Right kidney (tissue), 1 donor: Measurements from ENCODE around the gene ANKMY1.

Source experiments
- DNase-seq: peaks from one replicate; pipeline ENCODE4 v3.0.0-alpha.2; 2016

Gene ANKMY1

DNA sequence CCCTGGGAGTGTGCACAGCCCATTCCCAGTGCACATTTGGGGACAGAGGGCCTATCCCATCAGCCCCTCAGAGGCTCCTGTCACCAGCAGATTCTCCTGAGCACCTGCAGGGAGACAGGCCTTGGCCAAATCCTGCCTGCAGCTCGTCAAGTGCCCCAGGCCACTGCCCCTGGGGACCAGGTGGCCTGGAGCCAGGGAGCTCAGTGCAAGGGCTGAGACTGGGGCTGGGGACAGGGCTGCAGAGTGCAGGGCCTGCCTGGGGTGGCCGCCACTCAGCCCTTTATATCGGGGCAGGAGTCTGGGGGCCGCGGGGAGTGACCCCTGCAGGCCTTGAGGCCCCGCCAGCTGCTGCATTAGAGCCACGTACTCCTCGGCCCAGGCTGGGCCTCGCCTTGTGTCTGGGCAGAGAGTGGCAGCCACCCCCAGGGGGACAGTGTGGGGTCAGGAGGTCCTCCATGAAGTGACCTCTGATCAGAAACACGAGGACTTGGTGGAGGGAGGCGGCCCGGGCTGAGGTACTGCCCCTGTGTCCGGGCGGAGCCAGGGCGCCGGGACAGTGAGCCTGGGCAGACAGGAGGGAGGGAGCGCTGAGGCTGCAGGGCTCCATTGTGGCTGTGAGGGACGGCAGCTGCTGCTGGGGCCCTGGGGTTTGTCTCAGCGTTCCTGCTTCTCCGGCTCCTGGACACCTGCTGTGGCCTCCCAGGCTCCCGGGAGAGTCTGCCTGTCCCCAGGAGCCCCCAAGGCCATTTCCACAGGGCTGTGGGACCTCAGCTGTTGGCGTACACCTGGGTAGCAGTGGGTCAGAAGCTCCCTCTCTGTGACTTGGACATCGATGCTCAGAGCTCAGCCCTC, 98.2 kb downstream of the ANKMY1 start:
- no peak for DNase-seq

DNA sequence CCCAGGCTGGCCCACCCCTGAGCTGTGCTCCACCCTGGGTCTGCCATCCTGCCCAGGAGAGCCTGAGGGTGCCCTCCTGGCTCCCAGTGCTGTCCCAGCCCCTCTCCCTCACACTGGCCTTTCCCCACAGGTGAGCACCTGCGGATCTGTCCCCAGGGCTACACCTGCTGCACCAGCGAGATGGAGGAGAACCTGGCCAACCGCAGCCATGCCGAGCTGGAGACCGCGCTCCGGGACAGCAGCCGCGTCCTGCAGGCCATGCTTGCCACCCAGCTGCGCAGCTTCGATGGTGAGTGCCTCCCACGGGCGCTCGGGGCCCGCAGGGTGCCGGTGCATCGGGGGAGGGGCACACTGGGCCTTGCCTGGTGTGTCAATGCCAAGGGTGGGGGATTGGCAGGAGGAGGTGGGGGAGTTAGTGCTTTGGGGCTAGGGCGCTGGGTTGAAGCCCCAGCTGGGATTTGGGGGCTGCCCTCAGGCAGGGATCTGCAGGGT, 98.8 kb downstream of the ANKMY1 start:
- no peak for DNase-seq

DNA sequence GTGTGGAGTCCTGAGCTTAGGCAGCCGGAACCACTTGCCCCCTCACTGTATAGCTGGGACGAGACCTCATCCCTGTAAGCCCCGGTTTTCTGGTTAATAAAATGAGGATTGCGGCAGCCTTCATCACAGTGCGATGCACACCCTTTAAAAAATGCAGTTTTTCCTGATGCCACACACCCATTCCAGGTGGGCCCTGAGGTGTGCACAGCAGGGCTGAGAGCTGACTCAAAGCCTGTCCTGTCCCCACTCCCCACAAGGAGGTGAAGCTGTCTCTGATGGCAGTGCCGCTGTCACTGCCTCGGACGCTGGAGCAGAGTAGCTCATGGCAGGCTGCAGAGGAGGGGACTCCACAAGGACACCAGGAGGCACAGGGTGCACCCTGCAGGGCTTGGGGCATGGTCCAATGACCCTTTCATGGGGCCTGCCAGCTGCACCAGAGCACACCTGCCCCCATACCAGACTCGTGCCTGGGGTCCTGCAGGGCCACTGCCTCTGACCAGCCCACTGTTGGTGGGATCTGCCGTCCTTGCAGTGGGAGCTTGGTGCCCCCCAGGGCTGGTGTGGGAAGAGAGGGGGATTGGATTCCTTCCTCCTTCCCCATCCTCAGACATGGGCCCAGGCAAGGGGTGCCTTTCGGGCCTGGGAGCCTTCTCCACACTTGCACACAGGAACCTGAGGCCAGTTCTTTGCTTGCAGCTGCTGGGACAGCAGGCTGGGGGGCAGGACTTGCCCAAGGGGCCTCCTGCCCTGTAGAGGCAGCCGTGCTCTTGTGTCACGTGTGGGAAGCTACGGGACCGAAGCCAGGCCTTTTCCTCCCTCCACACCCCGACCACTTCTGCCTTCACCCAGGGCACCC, 99.5 kb downstream of the ANKMY1 start:
- no peak for DNase-seq

- no peak for DNase-seq
Observed at GRCh38 chr2:240457223-240458043, 100.4 kb downstream of the ANKMY1 start.

- no peak for DNase-seq
Observed at GRCh38 chr2:240456447-240457222, 101.2 kb downstream of the ANKMY1 start.

GRCh38 chr2:240455647-240456446, 101.9 kb downstream of the ANKMY1 start:
- DNase-seq, result peak; percentile 65

GRCh38 chr2:240455272-240455646, 102.5 kb downstream of the ANKMY1 start:
- no peak for DNase-seq

DNA sequence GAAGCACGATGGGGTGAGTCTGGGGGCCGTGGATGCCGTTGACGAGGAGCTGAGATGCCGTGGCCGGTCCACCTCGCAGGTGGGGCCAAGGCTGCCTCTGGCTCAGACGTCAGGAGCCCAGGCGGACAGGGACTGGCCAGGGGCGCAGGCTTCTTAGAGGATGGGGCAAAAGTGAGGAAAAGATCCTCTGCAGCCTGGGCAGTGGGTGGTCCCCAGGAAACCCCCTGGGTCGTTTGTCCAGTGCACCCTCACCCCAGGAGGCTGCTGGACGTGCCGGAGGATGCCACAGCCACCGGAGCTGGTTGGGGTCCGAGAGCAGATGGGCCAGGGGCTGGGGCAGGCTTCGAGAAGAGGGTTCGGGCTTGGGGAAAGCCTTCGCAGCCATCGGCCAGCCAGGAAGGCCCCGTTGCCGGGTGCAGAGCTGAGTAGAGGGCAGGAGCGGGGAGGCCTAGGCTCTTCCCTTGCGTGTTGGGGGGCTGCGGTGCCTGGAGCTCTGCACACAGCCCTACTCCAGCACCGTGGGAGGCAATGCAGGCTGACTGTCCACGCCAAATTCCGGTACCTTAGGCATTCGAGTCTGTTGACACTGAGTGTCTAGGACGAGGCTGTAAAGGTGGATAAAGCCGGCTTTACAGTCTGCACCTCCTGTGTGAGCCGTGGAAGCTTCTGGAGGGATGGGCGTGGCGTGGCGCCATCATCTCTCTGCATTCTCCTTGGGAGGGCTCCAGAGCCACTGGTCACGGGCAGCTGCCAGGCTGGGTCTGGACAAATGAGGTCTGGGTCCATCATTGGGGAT, 103.5 kb downstream of the ANKMY1 start:
- peak; percentile 56 for DNase-seq

DNA sequence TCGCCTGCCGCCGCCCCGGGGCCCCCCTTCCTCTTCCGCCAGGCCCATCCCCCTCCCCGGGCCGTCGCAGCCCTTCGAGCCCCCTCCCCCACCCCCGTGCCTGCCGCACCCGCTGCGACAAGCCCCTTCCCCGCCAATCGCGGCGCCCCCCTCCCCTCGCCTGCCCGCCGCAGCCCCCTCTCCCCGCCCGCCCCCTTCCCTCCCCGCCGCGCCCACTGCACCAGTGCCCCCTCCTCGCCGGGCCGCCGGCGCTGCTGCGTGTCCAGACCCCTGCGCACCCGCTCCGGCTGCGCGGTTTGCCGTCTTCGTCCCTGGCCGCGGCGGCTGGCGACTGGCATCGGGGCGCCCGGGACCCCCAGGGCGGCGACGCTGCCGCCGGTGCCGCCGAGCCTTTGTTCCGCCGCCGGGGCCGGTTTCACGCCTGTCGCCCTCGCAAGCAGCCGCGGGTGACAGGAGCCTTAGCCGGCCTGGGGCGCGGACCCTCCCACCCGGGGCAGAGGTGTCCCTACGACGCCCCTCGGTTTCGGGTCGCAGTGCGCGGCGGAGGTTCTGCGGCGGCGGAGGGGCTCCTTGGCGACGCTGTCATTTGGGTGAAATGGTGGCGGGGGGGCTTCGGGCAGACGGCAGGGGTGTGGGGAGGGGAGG, 104.2 kb downstream of the ANKMY1 start:
- peak; percentile 42 for DNase-seq

GRCh38 chr2:240452462-240453256, 105.1 kb downstream of the ANKMY1 start:
- peak; percentile 59 for DNase-seq

- DNase-seq, result peak; percentile 37
Observed at GRCh38 chr2:240451791-240452461, 105.9 kb downstream of the ANKMY1 start.

DNA sequence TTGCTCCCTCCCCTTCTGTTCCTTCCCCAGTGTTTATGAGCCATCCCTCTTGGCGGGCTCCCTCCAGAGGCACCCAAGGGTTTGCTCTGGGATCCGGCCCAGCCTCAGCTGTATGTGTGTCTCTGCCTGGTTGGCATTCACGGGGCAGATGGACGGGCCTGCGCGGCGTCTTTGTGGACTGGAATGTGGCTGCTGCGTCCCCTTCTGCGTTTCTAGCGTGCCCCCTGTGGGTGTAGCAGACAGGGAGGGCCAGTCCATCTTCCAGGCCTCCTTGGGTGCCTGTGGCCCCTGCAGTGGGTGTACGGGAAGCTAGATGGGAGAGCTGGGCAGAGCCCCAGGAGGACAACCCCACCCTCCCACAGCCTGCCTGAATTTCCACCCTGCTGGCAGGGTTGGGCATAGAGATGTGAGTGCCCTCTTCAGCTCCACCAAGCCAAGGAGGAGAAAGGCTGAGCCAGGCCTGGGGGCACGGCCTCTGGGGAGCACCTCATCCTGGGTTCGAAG, 106.6 kb downstream of the ANKMY1 start:
- DNase-seq, result no peak

GRCh38 chr2:240450532-240451107, 107.2 kb downstream of the ANKMY1 start:
- no peak for DNase-seq

DNA sequence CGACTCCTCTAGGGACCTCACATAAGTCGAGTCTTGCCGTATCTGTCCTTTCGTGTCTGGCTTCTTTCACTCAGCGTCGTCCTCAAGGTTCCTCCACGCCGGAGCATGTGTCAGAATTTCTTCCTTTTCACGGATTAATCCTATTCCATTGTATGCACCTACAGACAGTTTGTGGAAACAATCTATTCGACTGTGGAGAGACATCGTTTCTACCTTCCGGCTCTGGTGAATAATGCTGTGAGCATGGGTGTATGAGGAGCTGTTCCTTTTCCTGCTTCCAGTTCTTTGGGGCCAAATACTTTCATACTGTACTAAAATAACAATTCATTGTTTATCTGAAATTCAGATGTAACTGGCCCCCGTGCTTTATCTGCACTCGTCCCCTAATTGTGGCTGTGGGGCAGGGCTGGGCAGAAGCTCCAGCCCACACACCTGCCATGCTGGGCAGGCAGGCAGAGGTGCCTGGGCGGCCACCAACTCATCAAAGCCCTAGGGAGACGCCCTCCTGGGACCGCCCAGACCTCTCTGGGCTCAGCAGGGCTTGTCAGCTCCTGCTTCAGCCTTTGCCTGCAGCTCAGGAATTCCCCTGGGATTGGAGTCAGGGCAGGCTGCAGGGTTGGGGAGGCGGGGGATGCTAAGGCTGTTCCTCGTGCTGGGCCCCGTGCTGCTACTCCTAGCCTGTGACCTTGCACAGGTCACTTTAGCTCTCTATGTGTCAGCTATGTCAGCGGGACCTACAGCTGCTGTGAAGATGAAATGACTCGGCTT, 107.8 kb downstream of the ANKMY1 start:
- no peak for DNase-seq

DNA sequence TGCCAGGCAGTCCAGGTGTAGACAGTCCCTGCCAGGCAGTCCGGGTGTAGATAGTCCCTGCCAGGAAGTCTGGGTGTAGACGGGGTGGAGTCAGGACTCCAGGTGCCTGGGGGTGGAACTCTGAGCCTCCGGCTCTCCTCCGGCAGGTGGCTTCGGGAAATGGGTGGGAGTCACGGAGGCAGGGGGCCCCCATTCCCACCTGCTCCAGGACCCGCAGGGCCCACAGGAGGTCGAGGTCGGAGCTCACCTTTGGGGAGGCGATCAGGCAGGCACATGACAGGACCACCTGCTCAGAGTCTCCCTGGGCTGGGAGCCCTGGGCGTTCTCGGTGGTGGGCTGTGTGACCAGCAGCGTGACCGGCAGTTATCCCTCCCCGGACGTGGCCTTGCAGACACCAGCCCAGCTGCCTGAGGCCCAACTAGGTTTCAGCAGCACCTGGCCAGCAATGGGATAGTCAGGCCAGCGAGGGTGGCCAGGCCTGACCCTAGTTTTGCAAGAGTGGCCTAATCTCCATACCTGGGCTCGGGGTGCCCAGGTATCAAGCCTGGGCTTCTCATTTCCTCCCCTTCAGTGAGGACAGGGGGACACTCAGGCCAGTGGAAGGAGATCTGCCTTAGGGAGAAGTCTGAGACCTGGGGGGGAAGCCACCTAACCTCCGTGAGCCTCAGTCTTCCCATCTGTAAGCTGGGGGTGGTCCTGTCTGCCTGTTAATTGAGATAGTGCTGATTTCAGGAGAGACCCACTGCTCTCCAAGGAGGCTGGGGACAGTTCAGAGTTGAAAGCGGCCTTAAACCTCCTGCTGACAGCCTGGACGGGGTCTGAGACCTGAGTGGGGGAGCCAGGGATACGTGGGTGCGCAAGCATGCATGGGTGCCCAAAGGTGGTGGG, 109.2 kb downstream of the ANKMY1 start:
- DNase-seq, result no peak
